ENCODE measurements around the gene PCDH9. TPM values are rescaled to one million over a fixed set of nuclear protein-coding genes. Genes with fewer than 3 reads are reported as not detected.

PCDH9 gene
- total RNA-seq, 1 experiment from 2014 or later: 10.1 TPM

GRCh38 chr13:66759919-66760318 lies 470.2 kb downstream of the PCDH9 start:
- Mint-ChIP-seq H3K36me3 (ENCODE audit: insufficient read depth, unreplicated experiment) (no peaks in the 10 kb centered on the region), H3K27me3 (ENCODE audit: insufficient read depth, unreplicated experiment) (no peaks in the 10 kb centered on the region), H3K4me1 (ENCODE audit: insufficient read depth, unreplicated experiment) (no peaks in the 10 kb centered on the region), H3K9me3 (ENCODE audit: unreplicated experiment) (peaks cover 27% of the 10 kb centered on the region), H3K4me3 (ENCODE audit: unreplicated experiment) (no peak overlapping the region), H3K27ac (ENCODE audit: low read depth, unreplicated experiment) (no peak overlapping the region)
- no peak for TF ChIP-seq CTCF (IDR thresholded peaks at IDR 0.05; ENCODE audit: unreplicated experiment)
- no TSS peak for BruUV-seq (replicated peaks)
- CTCF ChIA-PET: interaction anchor here (0.6 kb wide), 1 partner anchor 80 kb away, joined by 3 read pairs; no protein-coding TSS in a partner anchor
- DNase-seq (ENCODE audit: unreplicated experiment): no peak
- intact Hi-C loops (cut with micrococcal nuclease): no loop called here
- POLR2A ChIA-PET: interaction anchor here (0.6 kb wide), 1 partner anchor 91 kb away, joined by 3 read pairs; no protein-coding TSS in a partner anchor

DNA sequence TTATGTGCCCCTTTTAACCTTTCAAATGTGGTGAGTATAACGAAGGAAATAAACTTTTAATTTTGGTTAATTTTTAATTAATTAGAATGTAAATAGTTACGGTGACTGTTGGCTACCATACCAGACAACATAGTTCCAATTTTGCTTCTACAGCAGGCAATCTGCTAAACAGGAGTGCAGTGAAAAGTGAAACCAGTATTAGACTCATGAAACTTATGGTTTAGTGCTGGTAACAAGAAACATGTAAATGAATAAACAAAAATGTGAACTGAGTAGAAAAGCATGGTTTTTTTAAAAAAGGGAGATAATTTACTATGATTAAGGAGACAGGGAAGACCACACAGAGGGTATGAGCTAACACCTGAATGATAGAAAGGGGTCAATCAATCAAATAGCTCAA lies 478.4 kb downstream of the PCDH9 start:
- Mint-ChIP-seq H3K9me3 (ENCODE audit: unreplicated experiment) (no peaks in the 10 kb centered on the region), H3K27me3 (ENCODE audit: insufficient read depth, unreplicated experiment) (no peaks in the 10 kb centered on the region), H3K36me3 (ENCODE audit: insufficient read depth, unreplicated experiment) (no peaks in the 10 kb centered on the region), H3K4me3 (ENCODE audit: unreplicated experiment) (no peak overlapping the region), H3K27ac (ENCODE audit: low read depth, unreplicated experiment) (no peak overlapping the region), H3K4me1 (ENCODE audit: insufficient read depth, unreplicated experiment) (no peaks in the 10 kb centered on the region)
- POLR2A ChIA-PET: no interaction called here
- no peak for DNase-seq (ENCODE audit: unreplicated experiment)
- BruUV-seq (replicated peaks): no TSS peak
- CTCF ChIA-PET: interaction anchor here (0.6 kb wide), 2 partner anchors 60 to 286 kb away, joined by 3 read pairs; no protein-coding TSS in a partner anchor
- TF ChIP-seq CTCF (IDR thresholded peaks at IDR 0.05; ENCODE audit: unreplicated experiment): no peak
- intact Hi-C loops (cut with micrococcal nuclease): no loop called here

DNA sequence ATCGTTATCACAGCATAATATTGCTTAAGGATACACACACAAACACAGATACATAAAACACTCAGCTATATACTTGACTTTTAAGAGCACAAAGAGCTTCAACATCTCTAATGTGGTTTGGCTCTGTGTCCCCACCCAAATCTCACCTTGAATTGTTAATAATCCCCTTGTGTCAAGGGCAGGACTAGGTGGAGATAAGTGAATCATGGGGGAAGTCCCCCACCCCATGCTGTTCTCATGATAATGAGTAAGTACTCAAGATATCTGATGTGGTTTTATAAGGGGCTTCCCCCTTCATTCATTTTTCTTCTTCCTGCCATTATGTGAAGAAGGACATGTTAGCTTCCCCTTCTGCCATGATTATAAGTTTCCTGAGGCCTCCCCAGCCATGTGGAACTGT lies 481.4 kb downstream of the PCDH9 start:
- no peak overlapping the region for H3K27ac Mint-ChIP-seq (ENCODE audit: low read depth, unreplicated experiment)
- CTCF ChIA-PET: interaction anchor here (1.5 kb wide), 1 partner anchor 1091 kb away, joined by 4 read pairs; no protein-coding TSS in a partner anchor
- POLR2A ChIA-PET: interaction anchor here (0.5 kb wide), 1 partner anchor 128 kb away, joined by 3 read pairs; no protein-coding TSS in a partner anchor
- no peak for TF ChIP-seq CTCF (IDR thresholded peaks at IDR 0.05; ENCODE audit: unreplicated experiment)
- intact Hi-C loops (cut with micrococcal nuclease): no loop called here
- H3K9me3 Mint-ChIP-seq (ENCODE audit: unreplicated experiment): no peaks in the 10 kb centered on the region
- DNase-seq (ENCODE audit: unreplicated experiment): no peak
- no peak overlapping the region for H3K4me3 Mint-ChIP-seq (ENCODE audit: unreplicated experiment)
- no peaks in the 10 kb centered on the region for H3K36me3 Mint-ChIP-seq (ENCODE audit: insufficient read depth, unreplicated experiment)
- no peaks in the 10 kb centered on the region for H3K4me1 Mint-ChIP-seq (ENCODE audit: insufficient read depth, unreplicated experiment)
- H3K27me3 Mint-ChIP-seq (ENCODE audit: insufficient read depth, unreplicated experiment): no peaks in the 10 kb centered on the region
- no TSS peak for BruUV-seq (replicated peaks)

DNA sequence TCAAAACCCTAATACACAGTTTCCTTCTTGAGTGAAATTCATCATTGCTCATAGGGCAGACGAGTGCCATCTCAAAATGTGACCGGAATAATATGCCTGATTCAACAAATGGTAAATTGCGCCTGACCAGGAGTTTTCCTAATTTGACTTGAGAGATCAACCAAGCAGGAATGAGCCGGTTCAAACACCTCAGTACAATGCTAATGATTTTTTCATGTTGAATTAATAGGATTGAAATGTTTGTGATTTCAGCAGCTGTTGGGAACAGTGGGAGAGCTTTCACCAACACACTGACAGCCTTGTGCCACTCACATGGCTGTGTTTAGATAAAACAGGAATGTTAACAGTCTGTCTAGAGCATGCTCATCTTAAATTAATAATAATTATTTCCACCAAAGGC lies 484.8 kb downstream of the PCDH9 start:
- H3K36me3 Mint-ChIP-seq (ENCODE audit: insufficient read depth, unreplicated experiment): no peaks in the 10 kb centered on the region
- DNase-seq (ENCODE audit: unreplicated experiment): no peak
- ChIA-PET POLR2A (no interaction called here), CTCF (no interaction called here)
- H3K27me3 Mint-ChIP-seq (ENCODE audit: insufficient read depth, unreplicated experiment): no peaks in the 10 kb centered on the region
- intact Hi-C loops (cut with micrococcal nuclease): no loop called here
- no peak overlapping the region for H3K4me3 Mint-ChIP-seq (ENCODE audit: unreplicated experiment)
- H3K4me1 Mint-ChIP-seq (ENCODE audit: insufficient read depth, unreplicated experiment): no peaks in the 10 kb centered on the region
- no peaks in the 10 kb centered on the region for H3K9me3 Mint-ChIP-seq (ENCODE audit: unreplicated experiment)
- no TSS peak for BruUV-seq (replicated peaks)
- no peak overlapping the region for H3K27ac Mint-ChIP-seq (ENCODE audit: low read depth, unreplicated experiment)
- TF ChIP-seq CTCF (IDR thresholded peaks at IDR 0.05; ENCODE audit: unreplicated experiment): no peak

Data from MCF 10A (cell line).